ENCODE results near the gene FOXO1.

FOXO1 gene

GRCh38 chr13:40565282-40566148, 100.9 kb downstream of the FOXO1 start:
- Histone ChIP-seq H3K4me3 (ENCODE audit: low read depth, low read length) (no peak overlapping the region), H3K27ac (no peak overlapping the region), H3K27me3 (ENCODE audit: insufficient read depth, low read depth, severe bottlenecking) (no peaks in the 10 kb centered on the region), H3K9me3 (ENCODE audit: severe bottlenecking) (no peaks in the 10 kb centered on the region), H3K36me3 (no peaks in the 10 kb centered on the region)
- no peak for DNase-seq
- no peak for TF ChIP-seq CTCF (IDR thresholded peaks at IDR 0.05; ENCODE audit: low read depth, low read length)

- H3K9me3 ChIP-seq (ENCODE audit: severe bottlenecking) = no peaks in the 10 kb centered on the region
- H3K27ac ChIP-seq = no peak overlapping the region
- H3K36me3 ChIP-seq = no peaks in the 10 kb centered on the region
- TF ChIP-seq CTCF (IDR thresholded peaks at IDR 0.05; ENCODE audit: low read depth, low read length) = no peak
- DNase-seq = no peak
- no peak overlapping the region for H3K4me3 ChIP-seq (ENCODE audit: low read depth, low read length)
- H3K27me3 ChIP-seq (ENCODE audit: insufficient read depth, low read depth, severe bottlenecking) = no peaks in the 10 kb centered on the region
Measured at GRCh38 chr13:40564342-40565001, 102.0 kb downstream of the FOXO1 start.

- no peak overlapping the region for H3K4me3 ChIP-seq (ENCODE audit: low read depth, low read length)
- TF ChIP-seq CTCF (IDR thresholded peaks at IDR 0.05; ENCODE audit: low read depth, low read length) = no peak
- DNase-seq = no peak
- no peaks in the 10 kb centered on the region for H3K27me3 ChIP-seq (ENCODE audit: insufficient read depth, low read depth, severe bottlenecking)
- H3K27ac ChIP-seq = no peak overlapping the region
- no peaks in the 10 kb centered on the region for H3K9me3 ChIP-seq (ENCODE audit: severe bottlenecking)
- no peaks in the 10 kb centered on the region for H3K36me3 ChIP-seq
Measured at GRCh38 chr13:40563350-40564125, 102.9 kb downstream of the FOXO1 start.

GRCh38 chr13:40562975-40563349, 103.5 kb downstream of the FOXO1 start:
- H3K27ac ChIP-seq = no peak overlapping the region
- no peak for TF ChIP-seq CTCF (IDR thresholded peaks at IDR 0.05; ENCODE audit: low read depth, low read length)
- H3K36me3 ChIP-seq = no peaks in the 10 kb centered on the region
- no peak overlapping the region for H3K4me3 ChIP-seq (ENCODE audit: low read depth, low read length)
- no peaks in the 10 kb centered on the region for H3K27me3 ChIP-seq (ENCODE audit: insufficient read depth, low read depth, severe bottlenecking)
- no peak for DNase-seq
- H3K9me3 ChIP-seq (ENCODE audit: severe bottlenecking) = no peaks in the 10 kb centered on the region

GRCh38 chr13:40559915-40560314, 106.5 kb downstream of the FOXO1 start:
- Histone ChIP-seq H3K27me3 (ENCODE audit: insufficient read depth, low read depth, severe bottlenecking) (no peaks in the 10 kb centered on the region), H3K4me3 (ENCODE audit: low read depth, low read length) (no peak overlapping the region), H3K36me3 (no peaks in the 10 kb centered on the region)

More at GRCh38 chr13:40559915-40560314, 106.5 kb downstream of the FOXO1 start:
- Histone ChIP-seq H3K27ac (no peak overlapping the region), H3K9me3 (ENCODE audit: severe bottlenecking) (no peaks in the 10 kb centered on the region)
- no peak for TF ChIP-seq CTCF (IDR thresholded peaks at IDR 0.05; ENCODE audit: low read depth, low read length)
- no peak for DNase-seq
